Epithelial cell of esophagus (primary cell): Measurements from ENCODE around the gene BCAM.
"Not testable (repeated sequence)": the region's sequence is repeated elsewhere in the genome, so short reads cannot be mapped to it uniquely, and the experiment has no call there.

Experiments used
- DNase-seq: peaks from one replicate; pipeline ENCODE4 v3.0.0; 2010; ENCODE audit warnings: low read depth
- H3K4me3 ChIP-seq: 2 replicates; pipeline ENCODE4 v1.5.1; 2011; ENCODE audit warnings: mild to moderate bottlenecking, low read length, control low read depth
- TF ChIP-seq, protein P1 (sequence below): IDR thresholded peaks from 2 replicates; pipeline ENCODE4 v1.5.1; 2011; ENCODE audit warnings: low read depth, mild to moderate bottlenecking, low read length, control low read depth, inconsistent platforms; ENCODE audit not compliant: insufficient read depth; ENCODE audit errors: missing control alignments

BCAM gene

DNA sequence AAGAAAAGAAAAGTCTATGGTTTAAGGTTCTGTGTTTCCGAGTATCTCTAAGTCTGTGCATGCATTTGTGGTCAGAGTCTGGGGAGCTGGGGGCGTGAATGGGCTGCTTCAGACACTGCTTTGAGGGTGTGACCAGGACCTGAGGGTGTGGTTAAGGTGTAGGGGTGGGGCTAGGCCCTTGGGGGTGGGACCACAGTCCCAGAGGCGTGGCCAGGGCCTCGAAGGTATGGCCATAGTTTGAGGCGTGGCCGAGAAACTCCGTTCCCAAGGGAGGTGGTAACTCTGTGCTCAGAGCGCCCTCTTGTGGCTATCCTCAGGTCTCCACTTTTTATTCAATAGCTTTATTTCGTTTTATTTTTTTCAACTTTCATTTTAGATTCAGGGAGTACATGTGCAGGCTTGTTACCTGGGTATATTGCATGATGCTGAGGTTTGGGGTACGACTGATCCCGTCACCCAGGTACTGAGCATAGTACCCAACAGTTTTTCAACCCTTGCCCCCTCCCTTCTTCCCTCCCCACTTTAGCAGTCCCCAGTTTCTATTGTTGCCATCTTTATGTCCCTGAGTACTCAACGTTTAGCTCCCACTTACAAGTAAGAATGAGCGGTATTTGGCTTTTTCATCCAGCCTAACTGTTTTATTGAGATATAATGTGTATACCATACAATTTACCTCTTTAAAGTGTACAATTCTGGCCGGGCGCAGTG, 38.2 kb upstream of the BCAM start:
- H3K4me3 ChIP-seq: no peak overlapping the region
- TF ChIP-seq, protein P1, sequence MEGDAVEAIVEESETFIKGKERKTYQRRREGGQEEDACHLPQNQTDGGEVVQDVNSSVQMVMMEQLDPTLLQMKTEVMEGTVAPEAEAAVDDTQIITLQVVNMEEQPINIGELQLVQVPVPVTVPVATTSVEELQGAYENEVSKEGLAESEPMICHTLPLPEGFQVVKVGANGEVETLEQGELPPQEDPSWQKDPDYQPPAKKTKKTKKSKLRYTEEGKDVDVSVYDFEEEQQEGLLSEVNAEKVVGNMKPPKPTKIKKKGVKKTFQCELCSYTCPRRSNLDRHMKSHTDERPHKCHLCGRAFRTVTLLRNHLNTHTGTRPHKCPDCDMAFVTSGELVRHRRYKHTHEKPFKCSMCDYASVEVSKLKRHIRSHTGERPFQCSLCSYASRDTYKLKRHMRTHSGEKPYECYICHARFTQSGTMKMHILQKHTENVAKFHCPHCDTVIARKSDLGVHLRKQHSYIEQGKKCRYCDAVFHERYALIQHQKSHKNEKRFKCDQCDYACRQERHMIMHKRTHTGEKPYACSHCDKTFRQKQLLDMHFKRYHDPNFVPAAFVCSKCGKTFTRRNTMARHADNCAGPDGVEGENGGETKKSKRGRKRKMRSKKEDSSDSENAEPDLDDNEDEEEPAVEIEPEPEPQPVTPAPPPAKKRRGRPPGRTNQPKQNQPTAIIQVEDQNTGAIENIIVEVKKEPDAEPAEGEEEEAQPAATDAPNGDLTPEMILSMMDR: peak; percentile 74
- DNase-seq: peak; percentile 98

DNA sequence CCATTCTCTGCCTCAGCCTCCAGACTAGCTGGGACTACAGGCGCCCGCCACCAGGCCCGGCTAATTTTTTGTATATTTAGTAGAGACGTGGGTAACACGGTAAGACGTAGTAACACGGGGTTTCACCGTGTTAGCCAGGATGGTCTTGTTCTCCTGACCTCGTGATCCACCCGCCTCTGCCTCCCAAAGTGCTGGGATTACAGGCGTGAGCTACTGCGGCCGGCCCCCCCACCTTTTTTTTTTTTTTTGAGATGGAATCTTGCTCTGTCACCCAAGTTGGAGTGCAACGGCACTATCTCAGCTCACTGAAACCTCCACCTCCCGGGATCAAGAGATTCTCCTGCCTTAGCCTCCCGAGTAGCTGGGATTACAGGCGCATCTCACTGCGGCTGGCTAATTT, 36.8 kb upstream of the BCAM start:
- not testable (repeated sequence) for H3K4me3 ChIP-seq, DNase-seq

DNA sequence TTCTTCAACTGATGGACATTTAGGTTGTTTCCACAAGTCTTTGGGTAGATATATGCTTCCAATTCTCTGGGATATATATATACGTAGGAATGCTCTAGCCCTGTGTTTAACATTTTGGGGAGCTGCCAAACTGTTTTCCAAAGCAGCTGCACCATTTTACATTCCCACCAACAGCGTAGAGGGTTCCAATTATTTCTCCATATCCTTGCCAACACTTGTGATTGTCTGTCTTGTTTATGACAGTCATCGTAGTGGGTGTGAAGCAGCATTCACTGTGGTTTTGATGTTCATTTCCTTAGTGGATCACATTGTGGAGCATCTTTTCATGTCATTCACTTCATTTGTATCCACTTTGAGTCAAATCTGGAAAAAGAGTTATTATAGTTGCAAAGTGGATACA, 35.9 kb upstream of the BCAM start:
- H3K4me3 ChIP-seq: no peak overlapping the region
- TF ChIP-seq, protein P1: no peak
- no peak for DNase-seq

DNA sequence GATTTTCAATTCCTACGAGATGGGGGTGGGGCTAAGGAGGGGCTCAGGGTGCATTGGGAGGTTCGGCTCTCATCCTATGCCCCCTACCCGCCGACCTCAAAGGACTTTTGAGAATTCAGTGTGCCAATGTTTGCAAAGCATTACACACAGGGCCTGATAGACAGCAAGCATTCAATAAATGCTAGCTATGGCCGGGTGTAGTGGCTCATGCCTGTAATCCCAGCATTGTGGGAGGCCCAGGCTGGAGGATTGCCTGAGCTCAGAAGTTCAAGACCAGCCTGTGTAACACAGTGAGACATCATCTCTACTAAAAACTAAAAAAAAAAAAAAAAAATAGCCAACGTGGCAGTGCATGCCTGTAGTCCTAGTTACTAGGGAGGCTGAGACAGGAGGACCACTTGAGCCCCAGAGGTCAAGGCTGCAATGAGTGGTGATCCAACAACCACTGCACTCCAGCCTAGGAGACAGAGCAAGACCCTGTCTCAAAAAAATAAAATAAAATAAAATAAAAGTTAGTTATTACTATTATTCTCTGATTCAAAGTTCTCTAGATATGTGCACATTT, 33.1 kb upstream of the BCAM start:
- TF ChIP-seq, protein P1: no peak

DNA sequence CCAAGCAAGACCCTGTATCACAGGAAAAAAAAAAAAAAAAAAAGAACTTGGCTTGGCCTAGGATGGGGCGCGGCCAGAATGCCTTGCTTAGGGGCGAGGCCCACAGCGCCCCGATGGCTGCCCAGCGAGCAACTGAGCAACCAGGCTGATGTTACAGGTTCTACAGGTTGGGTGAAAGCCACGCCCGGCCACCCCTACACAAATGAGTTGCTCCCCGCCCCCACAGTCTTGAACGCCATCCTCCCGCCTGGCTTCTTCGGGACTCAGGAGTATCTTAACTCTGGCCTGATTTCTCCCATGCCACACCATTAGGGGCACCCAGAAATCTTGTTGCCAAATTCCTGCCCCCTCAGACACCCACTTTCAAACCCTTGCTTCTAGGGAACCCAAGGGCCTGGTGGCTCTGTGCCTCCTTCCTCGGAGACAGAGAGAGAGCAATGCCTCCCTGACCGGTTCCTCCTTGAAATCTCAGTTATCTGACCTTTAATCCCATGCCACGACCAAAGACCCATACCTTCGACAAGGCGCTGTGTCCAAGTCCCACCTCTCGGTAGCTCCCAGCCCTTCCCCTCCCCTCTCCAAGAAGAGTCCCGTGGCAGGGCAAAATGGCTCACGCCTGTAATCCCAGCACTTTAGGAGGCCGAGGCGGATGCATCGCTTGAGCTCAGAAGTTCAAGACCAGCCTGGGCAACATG, 32.4 kb upstream of the BCAM start:
- peak overlapping the region; percentile 12 for H3K4me3 ChIP-seq
- DNase-seq: peak; percentile 100
- TF ChIP-seq, protein P1: peak; percentile 16

More for the DNA sequence above, 33.1 kb upstream of the BCAM start:
- no peak for DNase-seq
- H3K4me3 ChIP-seq: no peak overlapping the region

DNA sequence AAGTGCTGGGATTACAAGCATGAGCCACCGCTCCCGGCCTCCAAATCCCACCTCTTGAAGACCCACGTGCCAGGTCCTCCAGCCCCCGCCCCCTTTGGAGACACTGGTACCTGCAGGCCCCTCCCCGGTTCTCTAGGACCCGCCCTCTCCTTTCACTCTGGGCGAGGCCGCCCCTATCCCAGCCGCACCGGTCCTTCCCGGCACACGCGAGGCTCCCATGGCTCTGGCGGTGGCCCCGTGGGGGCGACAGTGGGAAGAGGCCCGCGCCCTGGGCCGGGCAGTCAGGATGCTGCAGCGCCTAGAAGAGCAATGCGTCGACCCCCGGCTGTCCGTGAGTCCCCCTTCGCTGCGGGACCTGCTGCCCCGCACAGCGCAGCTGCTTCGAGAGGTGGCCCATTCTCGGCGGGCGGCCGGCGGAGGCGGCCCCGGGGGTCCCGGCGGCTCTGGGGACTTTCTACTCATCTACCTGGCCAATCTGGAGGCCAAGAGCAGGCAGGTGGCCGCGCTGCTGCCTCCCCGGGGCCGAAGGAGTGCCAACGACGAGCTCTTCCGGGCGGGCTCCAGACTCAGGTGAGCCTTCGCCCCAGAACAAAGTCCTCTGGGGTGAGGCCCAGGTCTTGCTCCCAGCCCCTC, 31.1 kb upstream of the BCAM start, which contains the start of gene CBLC:
Gene CBLC (plus strand): TSS at position 176 of the 633 bp plus-strand sequence. CDS start 42 bp downstream, at position 218.
- TF ChIP-seq, protein P1: peak; percentile 1
- peak within 1 kb of the TSS; percentile 78 for H3K4me3 ChIP-seq
- peak; percentile 99 for DNase-seq

DNA sequence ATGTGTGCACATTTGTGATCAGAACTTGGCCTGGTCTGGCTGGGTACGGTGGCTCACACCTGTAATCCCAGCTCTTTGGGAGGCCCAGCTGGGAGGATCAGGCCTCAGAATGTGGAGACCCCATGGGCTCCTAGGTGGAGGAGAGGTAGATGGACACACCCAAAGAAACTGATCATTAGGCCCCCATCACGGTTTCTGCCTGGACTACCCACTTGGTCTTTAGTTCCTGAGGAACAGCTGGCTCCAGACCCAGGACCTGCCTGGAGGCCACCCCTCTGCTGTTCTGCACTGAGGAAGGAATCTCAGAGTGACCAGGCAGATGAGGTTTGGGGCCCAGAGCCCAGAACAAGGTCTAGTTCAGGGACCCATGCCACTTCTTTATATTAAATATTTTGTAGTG, 29.8 kb upstream of the BCAM start:
- TF ChIP-seq, protein P1: no peak
- DNase-seq: no peak
- peak overlapping the region; percentile 48 for H3K4me3 ChIP-seq

DNA sequence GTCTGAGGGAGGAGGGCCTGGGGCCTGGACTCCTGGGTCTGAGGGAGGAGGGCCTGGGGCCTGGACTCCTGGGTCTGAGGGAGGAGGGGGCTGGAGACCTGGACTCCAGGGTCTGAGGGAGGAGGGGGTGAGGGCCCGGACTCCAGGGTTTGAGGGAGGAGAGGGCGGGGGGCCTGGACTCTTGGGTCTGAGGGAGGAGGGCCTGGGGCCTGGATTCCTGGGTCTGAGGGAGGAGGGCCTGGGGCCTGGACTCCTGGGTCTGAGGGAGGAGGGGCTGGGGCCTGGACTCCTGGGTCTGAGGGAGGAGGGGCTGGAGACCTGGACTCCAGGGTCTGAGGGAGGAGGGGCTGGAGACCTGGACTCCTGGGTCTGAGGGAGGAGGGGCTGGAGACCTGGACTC, 27.2 kb upstream of the BCAM start:
- not testable (repeated sequence) for DNase-seq, H3K4me3 ChIP-seq
